GM12801 (cell line): ENCODE results near the gene C2orf68.

Experiments
- TF ChIP-seq, protein P1 (sequence below): IDR thresholded peaks from one replicate; pipeline ENCODE4 v1.5.1; 2011; ENCODE audit warnings: control low read depth; ENCODE audit not compliant: insufficient read length; ENCODE audit errors: extremely low read depth

Gene C2orf68

DNA sequence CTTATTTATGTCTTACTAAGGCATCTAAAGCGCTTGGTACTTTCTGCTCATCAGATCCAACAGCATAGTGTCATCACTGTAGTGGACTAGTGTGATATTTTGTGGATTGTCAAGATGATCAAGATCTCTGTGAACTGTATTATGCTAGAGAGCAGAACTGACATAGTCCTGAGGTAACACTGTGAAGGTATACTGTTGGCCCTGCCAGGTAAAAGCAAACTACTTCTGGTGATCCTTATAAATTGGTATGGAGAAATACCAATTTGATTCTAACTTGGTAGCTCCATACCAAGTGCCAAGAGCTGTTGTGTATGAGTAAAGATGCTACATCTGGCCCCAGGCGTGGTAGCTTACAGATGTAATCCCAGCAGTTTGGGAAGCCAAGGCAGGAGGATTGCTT is 40.2 kb upstream of the C2orf68 start:
- TF ChIP-seq, protein P1, sequence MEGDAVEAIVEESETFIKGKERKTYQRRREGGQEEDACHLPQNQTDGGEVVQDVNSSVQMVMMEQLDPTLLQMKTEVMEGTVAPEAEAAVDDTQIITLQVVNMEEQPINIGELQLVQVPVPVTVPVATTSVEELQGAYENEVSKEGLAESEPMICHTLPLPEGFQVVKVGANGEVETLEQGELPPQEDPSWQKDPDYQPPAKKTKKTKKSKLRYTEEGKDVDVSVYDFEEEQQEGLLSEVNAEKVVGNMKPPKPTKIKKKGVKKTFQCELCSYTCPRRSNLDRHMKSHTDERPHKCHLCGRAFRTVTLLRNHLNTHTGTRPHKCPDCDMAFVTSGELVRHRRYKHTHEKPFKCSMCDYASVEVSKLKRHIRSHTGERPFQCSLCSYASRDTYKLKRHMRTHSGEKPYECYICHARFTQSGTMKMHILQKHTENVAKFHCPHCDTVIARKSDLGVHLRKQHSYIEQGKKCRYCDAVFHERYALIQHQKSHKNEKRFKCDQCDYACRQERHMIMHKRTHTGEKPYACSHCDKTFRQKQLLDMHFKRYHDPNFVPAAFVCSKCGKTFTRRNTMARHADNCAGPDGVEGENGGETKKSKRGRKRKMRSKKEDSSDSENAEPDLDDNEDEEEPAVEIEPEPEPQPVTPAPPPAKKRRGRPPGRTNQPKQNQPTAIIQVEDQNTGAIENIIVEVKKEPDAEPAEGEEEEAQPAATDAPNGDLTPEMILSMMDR = no peak

DNA sequence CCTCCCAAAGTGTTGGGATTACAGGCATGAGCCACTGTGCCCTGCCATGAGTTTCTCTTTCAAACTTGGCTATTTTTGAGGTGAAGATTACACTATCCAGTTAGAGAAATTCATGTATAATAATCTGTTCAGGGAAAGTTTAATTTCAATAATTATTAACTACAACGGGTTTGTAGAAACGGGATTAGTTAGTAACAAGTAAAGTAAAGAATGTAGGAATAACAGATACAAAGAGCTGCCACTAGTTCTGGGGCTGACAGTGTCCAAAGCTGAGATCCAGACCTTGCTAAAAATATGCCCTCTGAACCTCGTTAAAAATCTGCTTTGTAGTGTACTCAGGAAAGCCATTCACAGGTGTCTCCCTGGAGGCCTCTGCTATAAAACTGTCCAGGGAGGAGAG is 39.2 kb upstream of the C2orf68 start:
- TF ChIP-seq, protein P1 = no peak

DNA sequence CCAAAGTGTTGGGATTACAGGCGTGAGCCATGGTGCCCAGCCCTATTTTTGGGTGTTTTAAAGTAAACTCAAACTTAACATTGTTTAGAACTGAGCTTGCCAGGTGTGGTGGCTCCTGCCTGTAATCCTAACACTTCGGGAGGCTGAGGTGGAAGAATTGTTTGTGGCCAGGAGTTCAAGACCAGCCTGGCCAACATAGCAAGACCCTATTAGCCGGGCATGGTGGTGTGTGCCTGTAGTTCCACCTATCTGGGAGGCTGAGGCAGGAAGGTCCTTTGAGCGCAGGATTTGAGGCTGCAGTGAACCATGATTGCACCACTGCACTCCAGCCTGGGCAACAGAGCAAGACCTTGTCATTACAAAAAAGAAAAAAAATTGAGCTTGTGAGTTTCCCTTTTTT is 38.6 kb upstream of the C2orf68 start:
- TF ChIP-seq, protein P1 = no peak

DNA sequence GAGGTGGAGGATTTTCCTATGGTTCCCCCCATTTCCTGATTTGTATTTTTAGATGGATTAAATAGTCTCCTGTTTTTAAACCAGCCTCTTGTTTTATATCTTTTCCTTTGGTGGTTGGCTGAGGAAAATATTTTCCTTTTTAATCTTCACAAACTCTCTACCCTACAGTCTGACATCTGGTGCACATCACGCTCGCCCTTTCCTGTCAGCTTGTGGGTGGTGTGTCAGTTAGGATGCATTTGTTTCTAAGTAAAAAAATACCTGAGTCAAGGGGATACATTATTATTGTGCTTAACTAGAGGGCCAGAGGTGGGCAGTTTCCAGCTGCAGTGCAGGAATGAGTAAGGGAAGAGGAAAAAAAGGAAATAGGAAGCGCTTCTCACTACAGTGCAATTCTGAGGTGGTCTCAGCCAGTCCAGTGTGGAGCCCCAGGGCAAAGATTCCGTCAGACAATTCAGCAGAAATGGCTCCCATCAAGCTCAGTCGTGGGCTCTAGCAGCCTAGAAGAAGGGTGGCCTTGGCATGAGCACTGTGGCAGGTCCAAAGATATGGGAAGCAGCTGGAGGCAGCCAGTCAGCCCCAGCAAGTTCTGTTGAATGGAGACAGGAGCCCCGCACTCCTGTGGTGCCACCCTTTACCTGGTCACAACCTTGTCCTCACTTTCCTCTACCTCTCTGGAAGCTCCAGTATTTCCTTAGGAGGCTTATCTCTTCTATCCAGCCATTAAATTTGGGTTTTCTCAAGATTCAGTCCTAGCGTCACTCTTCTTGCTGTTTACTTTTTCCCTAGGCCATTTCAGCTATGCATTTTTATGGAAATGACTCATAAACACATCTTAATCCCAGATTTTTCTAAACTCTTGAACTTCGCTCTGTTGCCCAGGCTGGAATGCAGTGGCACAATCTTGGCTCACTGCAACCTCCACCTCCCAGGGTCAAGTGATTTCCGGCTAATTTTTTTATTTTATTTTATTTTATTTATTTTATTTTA is 37.6 kb upstream of the C2orf68 start:
- TF ChIP-seq, protein P1 = no peak

DNA sequence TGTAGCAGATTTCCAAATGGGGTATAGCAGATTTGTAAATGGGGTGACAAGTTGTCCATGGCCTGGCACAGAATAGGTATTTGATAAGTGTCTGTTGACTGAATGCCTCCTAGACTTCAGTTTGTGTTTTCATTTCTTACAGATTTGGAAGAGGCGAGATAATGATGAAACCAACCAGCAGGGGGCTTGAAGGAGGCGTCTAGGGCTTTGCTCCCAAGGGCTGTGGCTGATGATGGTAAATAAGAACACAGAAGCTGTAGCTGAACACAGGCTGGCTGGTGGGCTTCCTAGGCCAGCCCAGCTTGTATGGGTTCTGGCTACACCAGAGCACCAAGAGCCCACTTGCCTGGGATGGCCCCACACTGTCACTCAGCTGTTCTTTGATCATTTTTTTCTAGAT is 36.8 kb upstream of the C2orf68 start:
- TF ChIP-seq, protein P1 = no peak

DNA sequence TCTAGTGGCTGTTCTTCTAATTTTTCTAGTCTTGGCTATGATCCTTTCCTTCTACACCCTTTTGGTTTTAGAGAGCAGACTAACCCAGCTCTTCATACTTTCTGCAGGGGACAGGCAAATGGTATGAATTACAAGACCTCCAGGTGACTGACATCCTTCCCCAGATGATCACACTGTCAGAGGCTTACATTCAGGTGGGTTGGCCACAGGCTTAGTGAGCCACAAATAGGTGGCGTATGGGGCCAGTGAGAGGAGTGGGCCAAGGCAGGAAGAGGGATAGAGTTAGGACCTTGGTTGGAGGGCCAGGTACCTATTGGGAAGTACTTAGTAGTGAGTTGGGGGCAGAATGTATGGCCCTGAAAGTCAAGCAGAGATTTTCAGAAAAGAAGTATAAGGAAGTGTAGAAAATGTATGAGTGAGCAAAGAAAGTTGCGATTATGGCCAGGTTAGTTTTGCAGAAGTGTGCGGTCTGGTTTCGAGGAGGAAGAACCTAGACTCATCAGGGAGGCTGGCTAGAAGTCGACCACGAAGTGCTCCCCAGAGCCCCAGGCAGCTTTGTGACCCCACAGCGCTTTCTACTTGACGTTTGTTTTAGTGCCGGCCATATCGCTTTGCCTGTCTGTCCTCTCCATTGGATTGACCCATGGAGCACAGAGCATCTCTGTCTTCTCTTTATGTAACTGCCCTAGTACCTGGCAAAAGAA is 36.1 kb upstream of the C2orf68 start:
- TF ChIP-seq, protein P1 = no peak

DNA sequence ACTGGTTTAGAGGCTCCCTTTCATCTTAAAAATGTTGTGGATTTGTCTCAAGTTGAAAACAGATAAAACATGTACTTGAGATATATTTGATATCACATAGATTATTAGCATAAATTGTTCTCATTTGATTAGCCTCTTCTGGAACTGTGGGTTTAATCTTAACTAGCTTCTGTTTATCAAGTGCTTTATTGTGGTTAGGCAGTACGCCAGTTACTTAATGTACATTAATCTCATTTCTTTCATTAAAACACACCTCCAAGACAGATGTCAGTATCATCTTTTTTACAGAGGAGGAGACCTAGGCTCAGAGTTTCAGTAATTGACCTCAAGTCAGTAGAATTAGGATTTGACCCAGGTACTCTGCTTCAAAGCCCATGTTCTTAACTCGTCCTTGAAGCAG is 34.3 kb upstream of the C2orf68 start:
- TF ChIP-seq, protein P1 = no peak
